Smooth muscle cell (in vitro differentiated cells): Measurements from ENCODE around the gene ALK. TPM values are rescaled to one million over a fixed set of nuclear protein-coding genes. Genes with fewer than 3 reads are reported as not detected.

Source experiments
- DNase-seq: peaks from one replicate; lab custom pipeline; 2025; ENCODE audit not compliant: unreplicated experiment; lab: John Stamatoyannopoulos, UW
- H2AFZ ChIP-seq: fragments of 200-600 bp; sonication (generic); 2 replicates; pipeline ENCODE4 v1.6.0; 2016; ENCODE audit warnings: antibody characterized with exemption, low read depth, mild to moderate bottlenecking
- H3F3A ChIP-seq: fragments of 200-600 bp; sonication (generic); 2 replicates; pipeline ENCODE4 v1.6.0; 2017; ENCODE audit warnings: antibody characterized with exemption, low read depth
- H3K27ac ChIP-seq: fragments of 200-600 bp; sonication (generic); 2 replicates; pipeline ENCODE4 v1.5.1; 2016; ENCODE audit warnings: low read depth, mild to moderate bottlenecking
- H3K27me3 ChIP-seq: fragments of 200-600 bp; sonication (generic); 2 replicates; pipeline ENCODE4 v1.6.1; 2016; ENCODE audit warnings: low read depth, mild to moderate bottlenecking
- H3K36me3 ChIP-seq: fragments of 200-600 bp; sonication (generic); 2 replicates; pipeline ENCODE4 v1.5.1; 2016; ENCODE audit warnings: low read depth
- H3K4me1 ChIP-seq: fragments of 200-600 bp; sonication (generic); 2 replicates; pipeline ENCODE4 v1.5.1; 2016; ENCODE audit warnings: low read depth
- H3K4me2 ChIP-seq: fragments of 200-600 bp; sonication (generic); 2 replicates; pipeline ENCODE4 v1.6.0; 2016; ENCODE audit warnings: mild to moderate bottlenecking
- H3K4me3 ChIP-seq: fragments of 200-600 bp; sonication (generic); 2 replicates; pipeline ENCODE4 v1.5.1; 2016; ENCODE audit warnings: mild to moderate bottlenecking
- H3K79me2 ChIP-seq: fragments of 200-600 bp; sonication (generic); 2 replicates; pipeline ENCODE4 v1.6.0; 2016; ENCODE audit warnings: low read depth, mild to moderate bottlenecking
- H3K9ac ChIP-seq: fragments of 200-600 bp; sonication (generic); 2 replicates; pipeline ENCODE4 v1.6.0; 2016; ENCODE audit warnings: low read depth
- H3K9me3 ChIP-seq: fragments of 200-600 bp; sonication (generic); replicated peaks from 2 replicates; pipeline ENCODE4 v1.5.1; 2016; ENCODE audit warnings: low read depth
- H4K20me1 ChIP-seq: fragments of 200-600 bp; sonication (generic); 2 replicates; pipeline ENCODE4 v1.6.0; 2016; ENCODE audit warnings: low read depth
- WGBS: methylation state at CpG from one replicate; pipeline ENCODE4 v1.1.7; 2016; ENCODE audit warnings: low lambda C conversion rate; 5-methylcytosine and 5-hydroxymethylcytosine counted together
- polyA plus RNA-seq: library from polyadenylated mRNA; unstranded; fragments of >200 nt; fragmentation: Nextera tagmentation; extraction: Ambion mirVana; gene quantifications from 2 replicates; pipeline ENCODE4 v1.2.1, GENCODE V29; 2016
- total RNA-seq: library from RNA; depleted of rRNA; stranded (reverse); fragments of >200 nt; gene quantifications from 2 replicates; pipeline ENCODE4 v1.2.3, GENCODE V29; 2014
- TF ChIP-seq, protein P1 (sequence below): fragments of 200-600 bp; sonication (generic); IDR thresholded peaks from 2 replicates; pipeline ENCODE4 v1.5.1; 2017; ENCODE audit warnings: borderline replicate concordance, mild to moderate bottlenecking, antibody characterized with exemption; ENCODE audit not compliant: insufficient read depth, poor library complexity, severe bottlenecking

Gene ALK
- total and polyA plus RNA-seq, 2 experiments from 2014 or later: 0.13 to 0.19 TPM

DNA sequence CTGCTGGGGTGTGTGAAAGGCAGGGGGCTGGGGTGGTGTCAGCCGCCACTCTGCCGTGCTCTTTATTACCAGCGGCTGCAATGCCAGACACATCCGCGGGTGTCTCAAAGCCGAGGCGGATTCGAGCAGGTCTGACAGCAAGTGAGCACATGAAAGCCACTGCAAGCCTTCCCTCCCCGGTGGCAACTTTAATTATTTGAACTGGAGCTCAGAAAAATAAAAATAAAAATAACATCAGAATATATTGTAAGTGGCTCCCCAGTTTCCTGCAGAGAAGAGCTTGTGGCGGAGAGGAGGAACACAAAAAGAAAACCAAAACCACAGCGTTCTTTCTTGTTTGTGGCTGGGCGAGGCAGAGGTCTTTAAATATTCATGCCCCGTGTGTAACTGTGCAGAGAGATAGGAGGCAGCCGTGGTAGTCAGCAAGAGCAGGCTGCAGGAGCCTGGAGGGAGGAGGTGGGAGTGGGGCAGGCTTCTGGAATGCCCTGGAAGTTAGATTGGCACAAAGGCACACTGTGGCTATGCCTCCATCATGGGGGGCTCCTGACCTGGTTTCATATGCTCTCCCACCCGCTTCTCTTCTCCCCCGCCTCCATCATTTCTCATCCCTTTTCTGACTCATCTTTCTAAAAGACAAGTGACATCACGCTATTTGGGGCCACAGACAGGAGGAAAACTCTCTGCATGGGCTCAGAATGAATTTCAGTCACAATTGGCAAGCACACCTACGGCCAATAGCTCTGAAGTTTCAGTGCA, 606.4 kb downstream of the ALK start:
- H3K27ac ChIP-seq: peak overlapping the region; percentile 47
- 30% methylated on average over 18 of the region's 18 CpGs for WGBS
- H2AFZ ChIP-seq: no peak overlapping the region
- no peaks in the 10 kb centered on the region for H4K20me1 ChIP-seq
- H3K4me3 ChIP-seq: peak overlapping the region; percentile 38
- TF ChIP-seq, protein P1, sequence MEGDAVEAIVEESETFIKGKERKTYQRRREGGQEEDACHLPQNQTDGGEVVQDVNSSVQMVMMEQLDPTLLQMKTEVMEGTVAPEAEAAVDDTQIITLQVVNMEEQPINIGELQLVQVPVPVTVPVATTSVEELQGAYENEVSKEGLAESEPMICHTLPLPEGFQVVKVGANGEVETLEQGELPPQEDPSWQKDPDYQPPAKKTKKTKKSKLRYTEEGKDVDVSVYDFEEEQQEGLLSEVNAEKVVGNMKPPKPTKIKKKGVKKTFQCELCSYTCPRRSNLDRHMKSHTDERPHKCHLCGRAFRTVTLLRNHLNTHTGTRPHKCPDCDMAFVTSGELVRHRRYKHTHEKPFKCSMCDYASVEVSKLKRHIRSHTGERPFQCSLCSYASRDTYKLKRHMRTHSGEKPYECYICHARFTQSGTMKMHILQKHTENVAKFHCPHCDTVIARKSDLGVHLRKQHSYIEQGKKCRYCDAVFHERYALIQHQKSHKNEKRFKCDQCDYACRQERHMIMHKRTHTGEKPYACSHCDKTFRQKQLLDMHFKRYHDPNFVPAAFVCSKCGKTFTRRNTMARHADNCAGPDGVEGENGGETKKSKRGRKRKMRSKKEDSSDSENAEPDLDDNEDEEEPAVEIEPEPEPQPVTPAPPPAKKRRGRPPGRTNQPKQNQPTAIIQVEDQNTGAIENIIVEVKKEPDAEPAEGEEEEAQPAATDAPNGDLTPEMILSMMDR: peak; percentile 15
- peaks cover 19% of the 10 kb centered on the region for H3K27me3 ChIP-seq
- H3K79me2 ChIP-seq: no peaks in the 10 kb centered on the region
- peak overlapping the region; percentile 77 for H3K4me2 ChIP-seq
- no peak overlapping the region for H3K9ac ChIP-seq
- peaks cover 10% of the 10 kb centered on the region for H3F3A ChIP-seq
- peaks cover 4% of the 10 kb centered on the region for H3K4me1 ChIP-seq
- no peaks in the 10 kb centered on the region for H3K9me3 ChIP-seq
- no peak for DNase-seq
- no peaks in the 10 kb centered on the region for H3K36me3 ChIP-seq

DNA sequence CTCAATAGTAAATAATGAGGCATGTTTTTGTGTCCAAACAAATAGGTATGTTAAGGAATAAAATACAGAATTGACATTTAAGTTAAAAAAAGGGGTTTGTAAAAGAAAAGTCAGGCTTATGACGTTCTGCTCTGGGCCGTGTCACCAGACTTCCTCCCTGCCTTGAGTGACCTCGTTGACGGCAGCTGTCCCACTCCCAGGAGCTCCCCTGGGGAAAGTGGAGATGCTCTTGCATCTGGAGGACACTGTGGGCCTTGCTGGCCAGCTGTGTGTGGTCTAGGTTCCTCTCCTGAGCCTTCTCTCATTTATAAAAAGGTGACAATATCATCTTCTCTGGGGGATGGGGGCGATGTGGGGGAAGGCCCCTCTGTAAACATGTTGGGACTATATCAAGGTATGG, 609.9 kb downstream of the ALK start:
- Histone ChIP-seq H4K20me1 (no peaks in the 10 kb centered on the region), H3K79me2 (no peaks in the 10 kb centered on the region), H3K4me1 (peaks cover 4% of the 10 kb centered on the region), H3K4me2 (no peak overlapping the region), H3K27ac (no peak overlapping the region), H3K27me3 (peaks cover 19% of the 10 kb centered on the region), H3F3A (peaks cover 10% of the 10 kb centered on the region), H3K9ac (no peak overlapping the region), H3K9me3 (no peaks in the 10 kb centered on the region), H3K36me3 (no peaks in the 10 kb centered on the region), H3K4me3 (no peak overlapping the region), H2AFZ (no peak overlapping the region)
- TF ChIP-seq, protein P1: no peak
- 88% methylated on average over 5 of the region's 5 CpGs for WGBS
- no peak for DNase-seq

DNA sequence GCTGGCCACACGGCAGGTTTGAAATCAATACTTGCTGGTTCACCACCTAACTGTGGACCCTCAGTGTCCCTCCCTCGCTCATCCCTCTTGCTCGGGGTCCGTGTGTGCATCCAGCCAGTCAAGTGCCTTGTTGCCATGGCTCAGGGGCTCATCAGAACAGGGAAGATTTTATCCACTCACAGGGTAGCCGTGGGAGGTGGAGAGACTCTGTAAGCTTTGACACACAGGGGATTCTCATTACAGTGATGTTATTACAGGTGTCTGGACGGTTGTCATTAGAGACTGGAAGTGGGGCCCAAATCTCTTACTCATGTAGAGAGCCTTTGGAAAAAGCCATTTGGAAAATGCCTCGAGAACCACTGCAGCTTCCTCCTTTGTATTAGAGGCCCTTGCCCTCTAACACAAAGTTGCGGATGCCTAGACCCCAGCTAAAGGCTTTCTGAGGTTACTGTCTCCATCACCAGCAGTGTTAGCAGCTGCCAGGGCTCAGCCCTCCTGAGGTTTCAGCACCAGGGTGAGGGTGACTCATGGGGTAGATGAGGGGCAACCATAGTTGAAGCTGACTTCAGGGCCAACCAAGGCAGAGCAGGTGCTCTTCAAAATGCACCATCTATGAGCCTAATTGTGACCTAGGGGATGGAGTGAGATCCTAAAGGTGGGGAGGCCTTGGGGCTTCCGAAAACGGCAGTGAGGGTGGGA, 610.6 kb downstream of the ALK start:
- H3K27ac ChIP-seq: no peak overlapping the region
- no peaks in the 10 kb centered on the region for H3K36me3 ChIP-seq
- DNase-seq: no peak
- H4K20me1 ChIP-seq: no peaks in the 10 kb centered on the region
- WGBS: 74% methylated on average over 10 of the region's 10 CpGs
- no peak overlapping the region for H3K4me3 ChIP-seq
- peaks cover 4% of the 10 kb centered on the region for H3K4me1 ChIP-seq
- H2AFZ ChIP-seq: no peak overlapping the region
- H3K9me3 ChIP-seq: no peaks in the 10 kb centered on the region
- TF ChIP-seq, protein P1: no peak
- H3K9ac ChIP-seq: no peak overlapping the region
- H3F3A ChIP-seq: peaks cover 10% of the 10 kb centered on the region
- H3K27me3 ChIP-seq: peaks cover 19% of the 10 kb centered on the region
- H3K79me2 ChIP-seq: no peaks in the 10 kb centered on the region
- no peak overlapping the region for H3K4me2 ChIP-seq
